OCI-LY7 (cell line): ENCODE measurements around the gene MTNR1A. TPM values are rescaled to one million over a fixed set of nuclear protein-coding genes. Genes with fewer than 3 reads are reported as not detected.
"Not testable (repeated sequence)": the region's sequence is repeated elsewhere in the genome, so short reads cannot be mapped to it uniquely, and the experiment has no call there.

Experiments used
- BruUV-seq: library from RNA; stranded (reverse); fragments of 400-500 nt; replicated peaks from 2 replicates; lab custom pipeline; 2021; lab: Mats Ljungman, UMichigan
- CTCF ChIA-PET: fragments of 300-600 bp; sonication (Branson Sonifier 250); formaldehyde crosslinking; loops from one replicate; lab custom pipeline; 2022; ENCODE audit warnings: antibody characterized with exemption; ENCODE audit not compliant: unreplicated experiment; lab: Charles Lee
- POLR2A ChIA-PET: fragments of 300-600 bp; sonication (Branson Sonifier 250); formaldehyde crosslinking; loops from one replicate; lab custom pipeline; 2022; ENCODE audit warnings: antibody characterized with exemption; lab: Charles Lee
- DNase-seq: peaks from one replicate; pipeline ENCODE4 v3.0.0-alpha.2; 2015; ENCODE audit warnings: low spot score
- H2AFZ ChIP-seq: fragments of 200-600 bp; sonication (generic), shearing (Covaris generic); 2 replicates; pipeline ENCODE4 v1.6.1; 2014; ENCODE audit warnings: mild to moderate bottlenecking, antibody characterized with exemption, low read length, moderate library complexity
- H3K27ac ChIP-seq: fragments of 200-600 bp; sonication (generic); 2 replicates; pipeline ENCODE4 v1.5.1; 2014; ENCODE audit warnings: mixed run types, low read depth, mild to moderate bottlenecking, moderate library complexity, low read length, inconsistent platforms; ENCODE audit not compliant: poor library complexity, severe bottlenecking
- H3K36me3 ChIP-seq: fragments of 200-600 bp; sonication (generic); 2 replicates; pipeline ENCODE4 v1.6.1; 2014; ENCODE audit warnings: mild to moderate bottlenecking, antibody characterized with exemption, low read length, moderate library complexity, mixed read lengths; ENCODE audit not compliant: insufficient read depth
- H3K4me1 ChIP-seq: fragments of 200-600 bp; sonication (generic); 2 replicates; pipeline ENCODE4 v1.5.1; 2014; ENCODE audit warnings: mild to moderate bottlenecking, low read length; ENCODE audit not compliant: insufficient read depth, poor library complexity, severe bottlenecking
- H3K4me2 ChIP-seq: fragments of 200-600 bp; sonication (generic); 2 replicates; pipeline ENCODE4 v1.6.1; 2014; ENCODE audit warnings: mild to moderate bottlenecking, low read length
- H3K4me3 ChIP-seq: fragments of 200-600 bp; sonication (generic); 2 replicates; pipeline ENCODE4 v1.5.1; 2014; ENCODE audit warnings: mild to moderate bottlenecking, low read depth, low read length; ENCODE audit not compliant: poor library complexity, severe bottlenecking
- H3K79me2 ChIP-seq: fragments of 200-600 bp; sonication (generic); 2 replicates; pipeline ENCODE4 v1.6.1; 2016; ENCODE audit warnings: low read depth, mild to moderate bottlenecking, low read length, moderate library complexity, mixed read lengths; ENCODE audit not compliant: insufficient read depth
- H3K9me2 ChIP-seq: fragments of 200-600 bp; sonication (generic); 2 replicates; pipeline ENCODE4 v1.6.1; 2016; ENCODE audit warnings: mild to moderate bottlenecking, low read length, mixed read lengths; ENCODE audit not compliant: insufficient read depth
- H3K9me3 ChIP-seq: fragments of 200-600 bp; sonication (generic); 2 replicates; pipeline ENCODE4 v1.6.1; 2014; ENCODE audit warnings: mild to moderate bottlenecking, mixed run types, low read length, mixed read lengths
- H4K20me1 ChIP-seq: fragments of 200-600 bp; sonication (generic); 2 replicates; pipeline ENCODE4 v1.6.1; 2014; ENCODE audit warnings: mild to moderate bottlenecking, antibody characterized with exemption, low read length, moderate library complexity, mixed read lengths; ENCODE audit not compliant: insufficient read depth
- EZH2phosphoT487 ChIP-seq: fragments of 200-600 bp; sonication (generic); IDR thresholded peaks from 2 replicates; pipeline ENCODE4 v1.6.1; 2018; ENCODE audit warnings: low read depth, borderline replicate concordance, mild to moderate bottlenecking, mixed run types, antibody characterized with exemption, low read length, moderate library complexity, mixed read lengths
- intact Hi-C: fragments of 100-400 bp; cut with micrococcal nuclease; formaldehyde crosslinking; loops from one replicate; pipeline ENCODE4 v1.10.0; 2022; ENCODE audit not compliant: unreplicated experiment
- total RNA-seq, 2 experiments: library from RNA; depleted of rRNA in 1 of 2; stranded (reverse); fragments of >200 nt in 1 of 2; shearing (Covaris generic) in 1 of 2; gene quantifications; 2 replicates each; pipeline ENCODE4 v1.2.3, GENCODE V29; 2014 to 2022
- TF ChIP-seq, protein P1 (sequence below): fragments of 200-600 bp; sonication (generic); conservative IDR thresholded peaks from 2 replicates; pipeline ENCODE4 v1.5.1; 2014; ENCODE audit warnings: mild to moderate bottlenecking, antibody characterized with exemption, low read length, moderate library complexity, mixed read lengths

MTNR1A gene
- total RNA-seq, 2 experiments from 2014 or later = not detected

DNA sequence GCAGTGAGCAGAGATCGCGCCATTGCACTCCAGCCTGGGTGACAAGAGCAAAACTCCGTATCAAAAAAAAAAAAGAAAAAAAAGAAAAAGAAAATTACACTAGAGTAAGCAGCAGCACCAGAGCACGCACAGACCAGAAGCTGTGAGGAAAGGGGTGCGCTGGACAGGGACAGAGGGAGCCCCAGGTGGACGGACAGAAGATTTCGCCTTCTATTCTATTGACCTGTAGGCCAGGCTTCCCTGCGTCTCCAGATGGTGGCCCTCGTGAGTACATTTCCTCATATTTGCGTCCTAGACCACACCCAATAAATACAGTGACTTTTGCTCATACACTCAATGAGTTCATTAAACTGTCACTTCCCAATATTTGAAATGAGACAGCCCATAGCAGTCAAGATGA lies 19.1 kb downstream of the MTNR1A start:
- no TSS peak for BruUV-seq

DNA sequence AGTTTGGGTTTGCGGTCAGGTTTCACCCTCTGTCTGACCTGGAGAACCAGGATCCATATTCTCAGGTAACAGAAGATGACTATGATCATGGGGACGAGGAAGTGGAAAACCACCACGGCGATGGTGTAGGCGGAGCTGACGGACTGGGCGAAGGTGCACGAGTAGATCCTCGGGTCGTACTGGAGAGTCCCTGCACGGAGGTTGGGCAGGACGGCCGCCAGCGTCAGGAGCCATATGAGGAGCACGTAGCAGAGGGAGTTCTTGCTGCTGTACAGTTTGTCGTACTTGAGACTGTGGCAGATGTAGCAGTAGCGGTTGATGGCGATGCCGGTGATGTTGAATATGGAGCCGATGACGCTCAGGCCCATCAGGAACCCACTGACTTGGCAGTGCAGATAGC lies 21.3 kb downstream of the MTNR1A start:
- DNase-seq = no peak
- Histone ChIP-seq H2AFZ (no peak overlapping the region), H3K36me3 (no peaks in the 10 kb centered on the region), H3K27ac (no peak overlapping the region), H3K4me1 (no peaks in the 10 kb centered on the region), H3K9me2 (no peaks in the 10 kb centered on the region), H3K4me2 (no peak overlapping the region), H3K9me3 (no peaks in the 10 kb centered on the region), H4K20me1 (no peaks in the 10 kb centered on the region), H3K4me3 (no peak overlapping the region), H3K79me2 (no peaks in the 10 kb centered on the region)
- CTCF ChIA-PET = no interaction called here
- TF ChIP-seq, protein P1, sequence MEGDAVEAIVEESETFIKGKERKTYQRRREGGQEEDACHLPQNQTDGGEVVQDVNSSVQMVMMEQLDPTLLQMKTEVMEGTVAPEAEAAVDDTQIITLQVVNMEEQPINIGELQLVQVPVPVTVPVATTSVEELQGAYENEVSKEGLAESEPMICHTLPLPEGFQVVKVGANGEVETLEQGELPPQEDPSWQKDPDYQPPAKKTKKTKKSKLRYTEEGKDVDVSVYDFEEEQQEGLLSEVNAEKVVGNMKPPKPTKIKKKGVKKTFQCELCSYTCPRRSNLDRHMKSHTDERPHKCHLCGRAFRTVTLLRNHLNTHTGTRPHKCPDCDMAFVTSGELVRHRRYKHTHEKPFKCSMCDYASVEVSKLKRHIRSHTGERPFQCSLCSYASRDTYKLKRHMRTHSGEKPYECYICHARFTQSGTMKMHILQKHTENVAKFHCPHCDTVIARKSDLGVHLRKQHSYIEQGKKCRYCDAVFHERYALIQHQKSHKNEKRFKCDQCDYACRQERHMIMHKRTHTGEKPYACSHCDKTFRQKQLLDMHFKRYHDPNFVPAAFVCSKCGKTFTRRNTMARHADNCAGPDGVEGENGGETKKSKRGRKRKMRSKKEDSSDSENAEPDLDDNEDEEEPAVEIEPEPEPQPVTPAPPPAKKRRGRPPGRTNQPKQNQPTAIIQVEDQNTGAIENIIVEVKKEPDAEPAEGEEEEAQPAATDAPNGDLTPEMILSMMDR = no peak
- no peak for TF ChIP-seq EZH2phosphoT487
- POLR2A ChIA-PET = no interaction called here
- no TSS peak for BruUV-seq
- intact Hi-C loops = no loop called here

More for the DNA sequence above, 19.1 kb downstream of the MTNR1A start:
- no peak for DNase-seq
- ChIA-PET CTCF (no interaction called here), POLR2A (no interaction called here)
- H3K27ac ChIP-seq = no peak overlapping the region
- H3K9me3 ChIP-seq = no peaks in the 10 kb centered on the region
- no peak overlapping the region for H3K4me2 ChIP-seq
- H3K36me3 ChIP-seq = no peaks in the 10 kb centered on the region
- intact Hi-C loops = no loop called here
- no peaks in the 10 kb centered on the region for H3K9me2 ChIP-seq
- TF ChIP-seq EZH2phosphoT487 = no peak
- TF ChIP-seq, protein P1 = no peak
- H3K79me2 ChIP-seq = no peaks in the 10 kb centered on the region
- no peaks in the 10 kb centered on the region for H4K20me1 ChIP-seq
- no peaks in the 10 kb centered on the region for H3K4me1 ChIP-seq
- no peak overlapping the region for H3K4me3 ChIP-seq
- H2AFZ ChIP-seq = no peak overlapping the region

DNA sequence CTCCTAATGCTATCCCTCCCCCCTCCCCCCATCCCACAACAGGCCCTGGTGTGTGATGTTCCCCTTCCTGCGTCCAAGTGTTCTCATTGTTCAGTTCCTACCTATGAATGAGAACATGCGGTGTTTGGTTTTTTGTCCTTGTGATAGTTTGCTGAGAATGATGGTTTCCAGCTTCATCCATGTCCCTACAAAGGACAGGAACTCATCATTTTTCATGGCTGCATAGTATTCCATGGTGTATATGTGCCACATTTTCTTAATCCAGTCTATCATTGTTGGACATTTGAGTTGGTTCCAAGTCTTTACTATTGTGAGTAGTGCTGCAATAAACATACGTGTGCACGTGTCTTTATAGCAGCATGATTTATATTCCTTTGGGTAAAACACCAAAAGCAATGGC lies 31.4 kb downstream of the MTNR1A start:
- CTCF ChIA-PET, BruUV-seq, H4K20me1 ChIP-seq, H2AFZ ChIP-seq, DNase-seq, H3K9me2 ChIP-seq, H3K79me2 ChIP-seq, H3K4me2 ChIP-seq, H3K4me1 ChIP-seq, H3K9me3 ChIP-seq, H3K4me3 ChIP-seq, intact Hi-C loops, H3K36me3 ChIP-seq, H3K27ac ChIP-seq: not testable (repeated sequence)
- POLR2A ChIA-PET = interaction anchor here (0.7 kb wide), 1 partner anchor 21 kb away, joined by 4 read pairs; no protein-coding TSS in a partner anchor
